GM12873 (cell line): ENCODE data around the gene ZNF81.

Experiments
- CTCF ChIP-seq: IDR thresholded peaks from 2 replicates; pipeline ENCODE4 v1.5.1; 2012; ENCODE audit warnings: low read depth, mild to moderate bottlenecking, moderate library complexity, low read length, control low read depth; ENCODE audit not compliant: insufficient read depth; ENCODE audit errors: missing control alignments

Gene ZNF81

GRCh38 chrX:47854474-47854873, 17.8 kb downstream of the ZNF81 start:
- TF ChIP-seq CTCF = peak; percentile 46

- TF ChIP-seq CTCF = no peak
Measured at GRCh38 chrX:47859686-47860085, 23.0 kb downstream of the ZNF81 start.

- TF ChIP-seq CTCF = no peak
Measured at GRCh38 chrX:47862680-47863079, 26.0 kb downstream of the ZNF81 start.

- TF ChIP-seq CTCF = no peak
Measured at GRCh38 chrX:47863187-47863586, 26.5 kb downstream of the ZNF81 start.

- TF ChIP-seq CTCF = no peak
Measured at GRCh38 chrX:47864300-47864699, 27.6 kb downstream of the ZNF81 start.

GRCh38 chrX:47864785-47865184, 28.1 kb downstream of the ZNF81 start:
- TF ChIP-seq CTCF = no peak

- TF ChIP-seq CTCF = no peak
Measured at GRCh38 chrX:47873123-47873522, 36.4 kb downstream of the ZNF81 start.
